ENCODE measurements around the gene TMEM240.
"Not testable (repeated sequence)": the region's sequence is repeated elsewhere in the genome, so short reads cannot be mapped to it uniquely, and the experiment has no call there.

TMEM240 gene

DNA sequence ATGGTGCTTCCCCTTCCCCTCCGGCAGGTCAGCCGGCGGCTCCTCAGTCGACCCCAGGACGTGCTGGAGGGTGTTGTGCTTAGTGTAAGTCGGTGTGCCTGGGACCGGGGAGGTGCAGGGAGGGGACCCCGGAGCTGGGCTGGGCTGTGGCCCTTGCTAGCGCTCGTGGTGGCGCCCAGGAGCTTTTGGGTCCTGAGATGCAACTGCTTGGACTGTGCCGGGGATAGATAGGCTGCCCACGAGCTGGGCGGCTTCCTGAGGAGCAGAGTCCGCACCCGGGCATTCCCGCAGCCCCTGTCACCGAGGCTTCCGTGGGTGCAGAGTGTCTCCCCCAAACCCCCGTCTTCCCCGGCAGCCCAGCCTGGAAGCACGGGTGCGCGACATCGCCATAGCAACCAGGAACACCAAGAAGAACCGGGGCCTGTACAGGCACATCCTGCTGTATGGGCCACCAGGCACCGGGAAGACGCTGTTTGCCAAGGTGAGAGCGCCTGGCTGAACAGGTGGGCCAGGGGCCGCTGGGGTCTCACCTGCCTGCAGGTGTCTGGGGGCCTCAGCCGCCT, 54.6 kb downstream of the TMEM240 start:
- H3K36me3 ChIP-seq (replicated peaks in 1 of 2; ENCODE audit: control insufficient read depth in 2 of 2, insufficient read depth in 2 of 2, low read length in 2 of 2): peaks cover 19 to 71% of the 10 kb centered on the region in 2 donors
- WGBS, 2 donors (ENCODE audit: extremely low coverage in 2 of 2, insufficient read length in 2 of 2, insufficient replicate concordance in 1 of 2): no CpG with 5 or more reads among the region's 31 CpGs

DNA sequence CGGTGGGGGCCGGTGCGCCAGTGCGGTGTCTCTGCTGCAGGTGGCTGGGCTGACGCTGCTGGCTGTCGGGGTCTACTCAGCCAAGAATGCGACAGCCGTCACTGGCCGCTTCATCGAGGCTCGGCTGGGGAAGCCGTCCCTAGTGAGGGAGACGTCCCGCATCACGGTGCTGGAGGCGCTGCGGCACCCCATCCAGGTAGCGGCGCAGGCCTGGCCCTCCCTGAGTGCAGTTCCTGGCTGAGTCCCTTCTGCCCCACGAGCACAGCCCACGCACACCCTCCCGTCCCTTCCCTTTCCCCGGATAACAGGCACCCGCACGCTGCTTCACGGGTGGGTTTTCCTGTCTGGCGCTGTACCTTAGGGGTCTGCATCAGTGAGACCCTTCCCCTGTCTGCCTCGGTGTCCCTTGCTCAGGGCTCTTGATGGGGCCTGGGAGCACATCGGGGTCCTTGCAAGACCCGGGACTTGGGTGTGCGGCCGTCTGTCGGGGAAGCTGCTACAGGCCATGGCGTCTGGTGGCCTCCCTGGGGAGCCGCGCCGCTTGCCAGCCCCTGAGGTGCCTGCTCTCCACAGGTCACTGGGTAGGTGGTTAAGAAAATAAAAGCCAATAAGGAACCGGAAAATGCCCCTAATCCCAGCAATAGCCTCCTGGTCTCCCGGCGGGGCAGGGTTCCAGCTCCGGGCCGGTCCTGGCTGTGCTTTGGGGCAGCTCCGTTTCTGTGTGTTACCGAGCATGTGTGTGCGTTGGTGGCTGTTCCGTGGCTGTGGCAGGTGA, 55.3 kb downstream of the TMEM240 start:
- not testable (repeated sequence) for H4K91ac ChIP-seq (ENCODE audit: low read depth, low read length, poor library complexity); H3K4me3 ChIP-seq (ENCODE audit: low read length in 2 of 2); H3K9ac ChIP-seq (ENCODE audit: low read depth, low read length, poor library complexity); H4K8ac ChIP-seq (ENCODE audit: low read depth, low read length); H3K27ac ChIP-seq (replicated peaks; ENCODE audit: low read length); H3K79me1 ChIP-seq (ENCODE audit: low read depth, low read length); DNase-seq (ENCODE audit: low spot score); H2BK15ac ChIP-seq (ENCODE audit: low read length); H3K4ac ChIP-seq (ENCODE audit: low read length); H2BK5ac ChIP-seq (ENCODE audit: low read length); H3K4me2 ChIP-seq (ENCODE audit: insufficient read depth, low read length, poor library complexity, severe bottlenecking); H3K23ac ChIP-seq (ENCODE audit: low read depth, low read length, poor library complexity); H3K4me1 ChIP-seq (ENCODE audit: control insufficient read depth in 2 of 2, insufficient read depth in 1 of 2, low read depth in 1 of 2, low read length in 2 of 2); H3K18ac ChIP-seq (ENCODE audit: low read length); H3K27me3 ChIP-seq (ENCODE audit: control insufficient read depth in 3 of 3, insufficient read depth in 3 of 3, low read depth in 1 of 3, low read length in 3 of 3); H3K9me3 ChIP-seq (replicated peaks in 1 of 2; ENCODE audit: control insufficient read depth in 2 of 2, insufficient read depth in 1 of 2, low read depth in 1 of 2, low read length in 2 of 2); H2AFZ ChIP-seq (ENCODE audit: low read length); H3K14ac ChIP-seq (ENCODE audit: low read length); H2AK5ac ChIP-seq (ENCODE audit: low read depth, low read length); H2BK120ac ChIP-seq (ENCODE audit: low read depth, low read length); H2BK12ac ChIP-seq (ENCODE audit: low read length)
- peaks cover 17 to 68% of the 10 kb centered on the region in 2 donors for H3K36me3 ChIP-seq (replicated peaks in 1 of 2; ENCODE audit: control insufficient read depth in 2 of 2, insufficient read depth in 2 of 2, low read length in 2 of 2)
- no CpG with 5 or more reads among the region's 46 CpGs for WGBS, 2 donors (ENCODE audit: extremely low coverage in 2 of 2, insufficient read length in 2 of 2, insufficient replicate concordance in 1 of 2)

More for the DNA sequence above, 54.6 kb downstream of the TMEM240 start:
- not testable (repeated sequence) for H3K9ac ChIP-seq (ENCODE audit: low read depth, low read length, poor library complexity); H3K14ac ChIP-seq (ENCODE audit: low read length); H3K27me3 ChIP-seq (ENCODE audit: control insufficient read depth in 3 of 3, insufficient read depth in 3 of 3, low read depth in 1 of 3, low read length in 3 of 3); H2AFZ ChIP-seq (ENCODE audit: low read length); H2BK120ac ChIP-seq (ENCODE audit: low read depth, low read length); H3K18ac ChIP-seq (ENCODE audit: low read length); H4K91ac ChIP-seq (ENCODE audit: low read depth, low read length, poor library complexity); H3K4me1 ChIP-seq (ENCODE audit: control insufficient read depth in 2 of 2, insufficient read depth in 1 of 2, low read depth in 1 of 2, low read length in 2 of 2); H3K27ac ChIP-seq (replicated peaks; ENCODE audit: low read length); H2BK12ac ChIP-seq (ENCODE audit: low read length); H3K4me2 ChIP-seq (ENCODE audit: insufficient read depth, low read length, poor library complexity, severe bottlenecking); H2BK5ac ChIP-seq (ENCODE audit: low read length); DNase-seq (ENCODE audit: low spot score); H3K4me3 ChIP-seq (ENCODE audit: low read length in 2 of 2); H3K9me3 ChIP-seq (replicated peaks in 1 of 2; ENCODE audit: control insufficient read depth in 2 of 2, insufficient read depth in 1 of 2, low read depth in 1 of 2, low read length in 2 of 2); H2BK15ac ChIP-seq (ENCODE audit: low read length); H4K8ac ChIP-seq (ENCODE audit: low read depth, low read length); H3K4ac ChIP-seq (ENCODE audit: low read length); H2AK5ac ChIP-seq (ENCODE audit: low read depth, low read length); H3K23ac ChIP-seq (ENCODE audit: low read depth, low read length, poor library complexity); H3K79me1 ChIP-seq (ENCODE audit: low read depth, low read length)
